H9 (cell line): ENCODE data around the gene SETBP1. TPM values are rescaled to one million over a fixed set of nuclear protein-coding genes. Genes with fewer than 3 reads are reported as not detected.

Experiments used
- DNase-seq: peaks from one replicate; pipeline ENCODE4 v3.0.0-alpha.2; 2017
- H2AFZ ChIP-seq: one replicate; pipeline ENCODE4 v1.6.1; 2013; ENCODE audit warnings: mild to moderate bottlenecking, low read length, control low read depth, moderate library complexity
- H2AK5ac ChIP-seq: 2 replicates; pipeline ENCODE4 v1.6.1; 2013; ENCODE audit warnings: low read length, control low read depth, mixed read lengths; ENCODE audit not compliant: insufficient read length
- H2BK120ac ChIP-seq: one replicate; pipeline ENCODE4 v1.6.1; 2013; ENCODE audit warnings: low read depth, mild to moderate bottlenecking, low read length, control low read depth, inconsistent platforms; ENCODE audit not compliant: poor library complexity, severe bottlenecking
- H2BK12ac ChIP-seq: 2 replicates; pipeline ENCODE4 v1.6.1; 2013; ENCODE audit warnings: low read length, control low read depth, mixed read lengths, low read depth; ENCODE audit not compliant: insufficient read length
- H2BK15ac ChIP-seq: 2 replicates; pipeline ENCODE4 v1.6.1; 2013; ENCODE audit warnings: low read depth, low read length, control low read depth
- H2BK20ac ChIP-seq: one replicate; pipeline ENCODE4 v1.6.1; 2013; ENCODE audit warnings: low read depth, mild to moderate bottlenecking, low read length, control low read depth, inconsistent platforms; ENCODE audit not compliant: poor library complexity, severe bottlenecking
- H2BK5ac ChIP-seq: 2 replicates; pipeline ENCODE4 v1.6.1; 2013; ENCODE audit warnings: low read length, control low read depth, mixed read lengths; ENCODE audit not compliant: insufficient read length
- H3K14ac ChIP-seq: 2 replicates; pipeline ENCODE4 v1.6.1; 2013; ENCODE audit warnings: low read length, control low read depth; ENCODE audit not compliant: insufficient read depth
- H3K18ac ChIP-seq: 2 replicates; pipeline ENCODE4 v1.6.1; 2013; ENCODE audit warnings: low read depth, mild to moderate bottlenecking, mixed read lengths, low read length, control low read depth; ENCODE audit not compliant: insufficient read length
- H3K23ac ChIP-seq: 2 replicates; pipeline ENCODE4 v1.6.1; 2013; ENCODE audit warnings: low read length, control low read depth, mixed read lengths, low read depth; ENCODE audit not compliant: insufficient read length
- H3K23me2 ChIP-seq: 2 replicates; pipeline ENCODE4 v1.6.1; 2013; ENCODE audit warnings: low read depth, mild to moderate bottlenecking, mixed read lengths, low read length, control low read depth; ENCODE audit not compliant: insufficient read length, poor library complexity, severe bottlenecking
- H3K27ac ChIP-seq: 2 replicates; pipeline ENCODE4 v1.5.1; 2013; ENCODE audit warnings: low read length, control low read depth, mixed read lengths, low read depth; ENCODE audit not compliant: insufficient read length
- H3K27me3 ChIP-seq: 2 replicates; pipeline ENCODE4 v1.6.1; 2013; ENCODE audit warnings: low read length, control low read depth, inconsistent platforms; ENCODE audit not compliant: insufficient read depth
- H3K4ac ChIP-seq: 2 replicates; pipeline ENCODE4 v1.6.1; 2013; ENCODE audit warnings: low read depth, mild to moderate bottlenecking, control low read depth, inconsistent platforms, low read length, moderate library complexity
- H3K4me1 ChIP-seq: 2 replicates; pipeline ENCODE4 v1.6.1; 2013; ENCODE audit warnings: low read length, control low read depth, inconsistent platforms; ENCODE audit not compliant: insufficient read depth
- H3K4me2 ChIP-seq: 2 replicates; pipeline ENCODE4 v1.6.1; 2013; ENCODE audit warnings: low read length, control low read depth, mixed read lengths; ENCODE audit not compliant: insufficient read length, insufficient read depth
- H3K56ac ChIP-seq: 2 replicates; pipeline ENCODE4 v1.6.1; 2013; ENCODE audit warnings: low read depth, mild to moderate bottlenecking, mixed read lengths, low read length, control low read depth; ENCODE audit not compliant: insufficient read length
- H3K79me1 ChIP-seq: 2 replicates; pipeline ENCODE4 v1.6.1; 2013; ENCODE audit warnings: low read depth, mild to moderate bottlenecking, moderate library complexity, low read length, control low read depth, inconsistent platforms; ENCODE audit not compliant: insufficient read depth, poor library complexity, severe bottlenecking
- H3K79me2 ChIP-seq: 2 replicates; pipeline ENCODE4 v1.6.1; 2013; ENCODE audit warnings: low read length, control low read depth, inconsistent platforms; ENCODE audit not compliant: insufficient read depth
- H3K9ac ChIP-seq: 2 replicates; pipeline ENCODE4 v1.6.1; 2013; ENCODE audit warnings: low read length, control low read depth, mixed read lengths; ENCODE audit not compliant: insufficient read length; ENCODE audit errors: extremely low read depth
- H3K9me3 ChIP-seq: one replicate; pipeline ENCODE4 v1.6.1; 2013; ENCODE audit warnings: low read depth, low read length, inconsistent platforms; ENCODE audit not compliant: control insufficient read depth
- H3T11ph ChIP-seq: one replicate; pipeline ENCODE4 v1.6.1; 2013; ENCODE audit warnings: mild to moderate bottlenecking, low read length, control low read depth, inconsistent platforms
- H4K20me1 ChIP-seq: one replicate; pipeline ENCODE4 v1.6.1; 2013; ENCODE audit not compliant: control insufficient read depth, insufficient read length, insufficient read depth
- H4K5ac ChIP-seq: 2 replicates; pipeline ENCODE4 v1.6.1; 2013; ENCODE audit warnings: low read depth, mild to moderate bottlenecking, mixed read lengths, low read length, control low read depth; ENCODE audit not compliant: insufficient read length
- H4K8ac ChIP-seq: replicated peaks from 2 replicates; pipeline ENCODE4 v1.6.1; 2013; ENCODE audit warnings: low read length, control low read depth, mixed read lengths, low read depth; ENCODE audit not compliant: insufficient read length
- H4K91ac ChIP-seq: 2 replicates; pipeline ENCODE4 v1.6.1; 2013; ENCODE audit warnings: low read depth, mild to moderate bottlenecking, moderate library complexity, mixed read lengths, low read length, control low read depth; ENCODE audit not compliant: insufficient read length
- H3K27ac Mint-ChIP-seq, 3 experiments: 2 replicates in 2 of 3; 3 replicates in 1 of 3; pipeline ENCODE4 v1.8.0; 2020 to 2021; ENCODE audit warnings: mixed read lengths in 3 of 3, mild to moderate bottlenecking in 1 of 3, moderate library complexity in 1 of 3
- H3K27me3 Mint-ChIP-seq: 2 replicates; pipeline ENCODE4 v1.8.0; 2021; ENCODE audit warnings: low read depth, mild to moderate bottlenecking, moderate library complexity, mixed read lengths
- H3K36me3 Mint-ChIP-seq, 3 experiments: 2 replicates in 2 of 3; 3 replicates in 1 of 3; pipeline ENCODE4 v1.8.0; 2020 to 2021; ENCODE audit warnings: low read depth in 3 of 3, mixed read lengths in 3 of 3; ENCODE audit not compliant: insufficient read depth in 1 of 3
- H3K4me1 Mint-ChIP-seq, 2 experiments: 2 replicates each; pipeline ENCODE4 v1.8.0; 2020; ENCODE audit warnings: mixed read lengths in 2 of 2
- H3K4me3 Mint-ChIP-seq, 2 experiments: 2 replicates in 1 of 2; 3 replicates in 1 of 2; pipeline ENCODE4 v1.8.0; 2020 to 2021; ENCODE audit warnings: mild to moderate bottlenecking in 2 of 2, mixed read lengths in 2 of 2, moderate library complexity in 1 of 2
- H3K9me3 Mint-ChIP-seq, 2 experiments: 2 replicates in 1 of 2; 3 replicates in 1 of 2; pipeline ENCODE4 v1.8.0; 2020; ENCODE audit warnings: mild to moderate bottlenecking in 2 of 2, mixed read lengths in 2 of 2, moderate library complexity in 1 of 2
- WGBS: extraction: QIAGEN DNeasy Blood & Tissue Kit; methylation state at CpG from one replicate; pipeline ENCODE4 v1.1.7; 2013; ENCODE audit warnings: missing lambda C conversion rate, low lambda C conversion rate, mixed read lengths; ENCODE audit not compliant: insufficient read length; ENCODE audit errors: extremely low coverage; 5-methylcytosine and 5-hydroxymethylcytosine counted together
- total RNA-seq: library from RNA; stranded (reverse); gene quantifications from 2 replicates; pipeline ENCODE4 v1.2.1, GENCODE V29; 2021
- TF ChIP-seq, protein P1 (sequence below): fragments of 200-600 bp; sonication (generic); conservative IDR thresholded peaks from 3 replicates; pipeline ENCODE4 v1.8.0; 2021; ENCODE audit warnings: antibody characterized with exemption, mild to moderate bottlenecking

SETBP1 gene
- total RNA-seq, 1 experiment from 2014 or later, result 4.6 TPM

DNA sequence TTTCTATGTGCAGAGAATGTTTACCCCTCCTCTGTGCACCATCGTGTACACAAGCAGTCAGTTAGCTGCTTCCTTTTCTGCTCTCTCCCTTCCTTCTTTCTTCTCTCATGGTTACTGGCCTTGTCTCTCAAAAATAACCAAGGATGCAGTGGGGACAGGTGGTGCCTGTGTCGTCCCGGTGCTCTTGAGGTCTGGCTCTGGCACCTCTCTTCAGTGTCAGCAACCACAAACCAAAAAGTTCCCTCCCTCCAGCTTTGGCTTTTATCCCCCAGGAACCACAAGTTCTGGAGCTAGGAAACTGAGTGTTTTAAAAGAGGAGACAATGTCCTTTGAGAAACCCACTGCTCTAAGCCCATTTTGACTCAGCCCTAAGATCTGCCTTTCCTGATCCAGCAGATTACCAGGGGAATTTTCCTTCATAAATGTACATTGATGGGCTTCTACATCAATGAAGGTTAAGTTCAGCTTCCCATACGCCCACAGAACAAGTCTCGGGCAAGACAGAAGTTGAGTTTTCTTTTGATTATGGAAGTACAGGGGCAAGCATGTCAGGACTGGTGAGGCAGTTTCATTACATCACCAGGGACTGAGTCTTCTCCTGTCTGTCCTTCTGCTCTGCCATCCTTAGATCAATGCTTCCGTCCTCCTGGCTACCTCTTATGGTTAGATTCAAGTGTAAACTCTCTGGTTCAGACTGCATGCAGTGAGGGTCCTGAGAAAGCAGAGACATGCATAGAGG is 232.2 kb downstream of the SETBP1 start:
- Histone ChIP-seq H2BK12ac (no peak overlapping the region), H4K20me1 (no peaks in the 10 kb centered on the region), H3T11ph (no peak overlapping the region), H3K23me2 (no peaks in the 10 kb centered on the region), H3K4me2 (no peak overlapping the region), H3K4ac (no peak overlapping the region), H3K27me3 (no peaks in the 10 kb centered on the region), H2BK20ac (no peak overlapping the region), H4K91ac (no peak overlapping the region), H2AFZ (no peak overlapping the region), H3K23ac (no peak overlapping the region), H4K5ac (no peak overlapping the region), H3K4me1 (no peaks in the 10 kb centered on the region), H3K18ac (no peak overlapping the region), H2AK5ac (no peak overlapping the region), H3K9me3 (no peaks in the 10 kb centered on the region), H3K56ac (no peak overlapping the region), H3K14ac (peak overlapping the region; percentile 20), H3K79me2 (no peaks in the 10 kb centered on the region), H4K8ac (no peak overlapping the region), H3K27ac (no peak overlapping the region), H3K79me1 (no peaks in the 10 kb centered on the region), H2BK5ac (no peak overlapping the region), H3K9ac (no peak overlapping the region), H2BK15ac (no peak overlapping the region), H2BK120ac (no peak overlapping the region)
- Mint-ChIP-seq H3K27me3 (peaks cover 4% of the 10 kb centered on the region), H3K4me3 (no peak overlapping the region), H3K36me3 (no peaks in the 10 kb centered on the region), H3K27ac (no peak overlapping the region), H3K9me3 (no peaks in the 10 kb centered on the region), H3K4me1 (peaks cover 0 to 3% of the 10 kb centered on the region in 2 experiments; a peak in 3 of 4 replicates)
- WGBS, result no CpG with 5 or more reads among the region's 6 CpGs
- TF ChIP-seq, protein P1, sequence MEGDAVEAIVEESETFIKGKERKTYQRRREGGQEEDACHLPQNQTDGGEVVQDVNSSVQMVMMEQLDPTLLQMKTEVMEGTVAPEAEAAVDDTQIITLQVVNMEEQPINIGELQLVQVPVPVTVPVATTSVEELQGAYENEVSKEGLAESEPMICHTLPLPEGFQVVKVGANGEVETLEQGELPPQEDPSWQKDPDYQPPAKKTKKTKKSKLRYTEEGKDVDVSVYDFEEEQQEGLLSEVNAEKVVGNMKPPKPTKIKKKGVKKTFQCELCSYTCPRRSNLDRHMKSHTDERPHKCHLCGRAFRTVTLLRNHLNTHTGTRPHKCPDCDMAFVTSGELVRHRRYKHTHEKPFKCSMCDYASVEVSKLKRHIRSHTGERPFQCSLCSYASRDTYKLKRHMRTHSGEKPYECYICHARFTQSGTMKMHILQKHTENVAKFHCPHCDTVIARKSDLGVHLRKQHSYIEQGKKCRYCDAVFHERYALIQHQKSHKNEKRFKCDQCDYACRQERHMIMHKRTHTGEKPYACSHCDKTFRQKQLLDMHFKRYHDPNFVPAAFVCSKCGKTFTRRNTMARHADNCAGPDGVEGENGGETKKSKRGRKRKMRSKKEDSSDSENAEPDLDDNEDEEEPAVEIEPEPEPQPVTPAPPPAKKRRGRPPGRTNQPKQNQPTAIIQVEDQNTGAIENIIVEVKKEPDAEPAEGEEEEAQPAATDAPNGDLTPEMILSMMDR, result no peak
- no peak for DNase-seq
